GM12801 (cell line): Measurements from ENCODE around the gene LSM10.

Experiments
- TF ChIP-seq, protein P1 (sequence below): IDR thresholded peaks from one replicate; pipeline ENCODE4 v1.5.1; 2011; ENCODE audit warnings: control low read depth; ENCODE audit not compliant: insufficient read length; ENCODE audit errors: extremely low read depth

Gene LSM10

DNA sequence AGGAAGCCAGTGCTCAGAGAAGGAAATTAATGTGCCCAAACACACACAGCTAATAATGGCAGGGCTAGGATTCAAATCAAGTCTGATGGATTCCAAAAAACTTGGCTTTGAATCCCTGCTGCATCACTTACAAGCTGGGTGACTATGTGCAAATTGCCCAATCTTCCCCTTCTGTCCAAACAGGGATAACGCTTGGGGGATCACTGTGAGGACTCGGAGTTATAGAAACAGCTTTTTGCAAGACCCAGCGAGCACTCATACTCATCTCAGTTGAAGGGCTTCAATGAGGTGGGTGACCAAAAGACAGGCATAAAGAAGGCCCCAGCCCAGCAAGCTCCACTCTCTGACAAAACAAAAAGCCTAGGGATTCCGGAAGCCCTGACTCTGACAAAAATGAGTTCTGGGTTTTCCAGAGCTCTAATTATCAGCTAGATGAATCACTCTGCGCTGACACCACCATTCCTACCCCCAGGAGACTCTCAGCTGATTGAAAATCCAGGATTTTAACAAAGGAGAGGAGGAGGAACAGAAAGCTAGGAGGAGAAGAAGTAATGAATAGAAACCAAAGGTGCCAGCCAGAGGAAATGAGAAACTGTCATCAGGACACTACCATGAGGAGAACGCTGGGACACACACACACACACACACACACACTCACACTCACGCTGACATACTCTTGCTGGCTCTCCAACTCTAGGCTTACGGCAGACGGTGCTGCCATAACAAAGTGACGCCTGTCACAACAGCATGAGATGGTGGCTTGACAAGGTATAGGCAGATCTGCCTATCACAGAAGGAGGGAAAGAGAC is 10.4 kb downstream of the LSM10 start:
- TF ChIP-seq, protein P1, sequence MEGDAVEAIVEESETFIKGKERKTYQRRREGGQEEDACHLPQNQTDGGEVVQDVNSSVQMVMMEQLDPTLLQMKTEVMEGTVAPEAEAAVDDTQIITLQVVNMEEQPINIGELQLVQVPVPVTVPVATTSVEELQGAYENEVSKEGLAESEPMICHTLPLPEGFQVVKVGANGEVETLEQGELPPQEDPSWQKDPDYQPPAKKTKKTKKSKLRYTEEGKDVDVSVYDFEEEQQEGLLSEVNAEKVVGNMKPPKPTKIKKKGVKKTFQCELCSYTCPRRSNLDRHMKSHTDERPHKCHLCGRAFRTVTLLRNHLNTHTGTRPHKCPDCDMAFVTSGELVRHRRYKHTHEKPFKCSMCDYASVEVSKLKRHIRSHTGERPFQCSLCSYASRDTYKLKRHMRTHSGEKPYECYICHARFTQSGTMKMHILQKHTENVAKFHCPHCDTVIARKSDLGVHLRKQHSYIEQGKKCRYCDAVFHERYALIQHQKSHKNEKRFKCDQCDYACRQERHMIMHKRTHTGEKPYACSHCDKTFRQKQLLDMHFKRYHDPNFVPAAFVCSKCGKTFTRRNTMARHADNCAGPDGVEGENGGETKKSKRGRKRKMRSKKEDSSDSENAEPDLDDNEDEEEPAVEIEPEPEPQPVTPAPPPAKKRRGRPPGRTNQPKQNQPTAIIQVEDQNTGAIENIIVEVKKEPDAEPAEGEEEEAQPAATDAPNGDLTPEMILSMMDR = no peak

DNA sequence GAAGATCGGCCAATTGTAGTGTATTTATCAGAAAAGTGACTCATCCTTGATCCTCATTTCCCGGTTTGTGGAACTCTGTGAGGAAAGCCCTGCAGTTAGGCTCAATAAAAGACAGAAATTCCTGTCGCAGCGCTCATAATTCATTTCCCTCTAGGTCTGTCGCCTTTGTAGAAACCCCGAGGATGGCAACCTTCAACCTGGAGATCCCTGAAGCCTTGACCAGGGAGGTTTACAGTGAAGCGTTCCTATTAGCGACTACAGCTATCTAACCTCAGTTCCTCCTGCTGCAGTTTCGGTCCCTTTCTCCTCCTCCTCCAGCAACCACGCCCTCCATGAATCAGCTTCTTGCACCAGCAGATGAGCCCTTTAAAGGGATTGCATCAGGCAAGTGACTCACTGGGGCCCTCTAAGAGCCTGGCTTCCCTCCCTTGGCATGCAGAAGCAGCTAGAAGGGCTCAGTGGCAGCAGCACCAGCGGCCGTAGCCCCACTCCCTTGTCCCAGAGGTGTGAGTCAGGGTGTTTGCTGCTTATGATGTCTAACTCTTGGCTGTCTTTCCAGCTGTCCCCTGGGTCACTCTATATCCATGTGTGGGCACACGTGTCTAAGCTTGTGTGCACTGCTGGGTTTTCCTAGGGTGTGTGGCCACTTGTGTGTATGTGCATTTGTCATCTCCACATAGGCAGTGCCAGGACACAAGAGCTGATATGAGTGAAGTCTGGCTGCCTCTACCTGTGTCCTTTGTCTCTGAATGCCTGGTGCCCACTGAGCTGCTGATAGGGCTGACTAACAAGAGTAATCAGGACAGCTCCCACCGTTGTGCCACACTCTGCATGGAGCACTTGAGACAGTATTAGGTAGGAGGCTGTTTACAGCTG is 11.2 kb downstream of the LSM10 start:
- TF ChIP-seq, protein P1 = no peak

DNA sequence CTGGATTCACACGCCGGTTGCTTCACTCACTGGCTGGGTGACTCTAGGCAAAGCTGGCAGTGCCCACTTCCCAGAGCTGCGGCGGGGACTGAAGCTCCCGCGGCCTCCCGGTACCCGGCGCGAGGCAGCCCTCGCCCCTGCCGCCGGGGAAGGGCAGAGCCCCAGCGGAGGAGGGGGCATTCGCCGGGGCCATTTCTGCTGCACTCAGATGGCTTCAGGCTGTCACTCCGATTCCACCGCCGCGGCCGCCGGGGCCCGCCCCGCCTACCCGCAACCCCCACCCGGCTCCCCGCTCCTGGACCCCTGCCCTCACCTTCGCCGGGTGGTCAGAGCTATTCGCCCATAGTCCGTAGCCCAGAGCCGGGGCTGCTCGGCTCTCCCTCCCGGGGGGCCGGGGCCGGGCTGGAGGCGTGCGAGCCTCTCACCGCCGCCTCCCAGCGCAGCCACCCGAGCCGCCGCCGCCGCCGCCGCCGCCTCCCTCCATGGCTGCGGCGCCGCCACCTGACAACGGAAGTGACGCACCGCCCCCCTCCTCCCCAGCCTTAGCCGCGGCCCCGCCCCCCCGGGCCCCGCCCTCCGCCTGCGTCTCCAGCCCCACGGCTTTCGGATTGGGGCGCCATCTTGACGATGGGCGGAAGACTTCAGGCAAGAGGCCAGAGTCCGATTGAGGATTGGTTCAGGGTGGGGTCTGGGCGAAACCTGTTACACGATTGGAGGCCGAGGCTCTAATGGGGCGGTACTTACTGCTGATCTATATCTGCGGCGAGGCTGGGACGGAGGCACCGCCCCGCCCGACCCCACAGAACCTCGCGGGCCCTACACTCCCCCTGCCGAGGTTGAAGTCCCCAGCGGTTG is 12.1 kb downstream of the LSM10 start, which contains the start of gene STK40:
STK40 (minus strand) TSS at position 515 of the 855 bp plus-strand sequence. CDS start 24,592 bp downstream, outside the sequence.
- TF ChIP-seq, protein P1 = no peak

DNA sequence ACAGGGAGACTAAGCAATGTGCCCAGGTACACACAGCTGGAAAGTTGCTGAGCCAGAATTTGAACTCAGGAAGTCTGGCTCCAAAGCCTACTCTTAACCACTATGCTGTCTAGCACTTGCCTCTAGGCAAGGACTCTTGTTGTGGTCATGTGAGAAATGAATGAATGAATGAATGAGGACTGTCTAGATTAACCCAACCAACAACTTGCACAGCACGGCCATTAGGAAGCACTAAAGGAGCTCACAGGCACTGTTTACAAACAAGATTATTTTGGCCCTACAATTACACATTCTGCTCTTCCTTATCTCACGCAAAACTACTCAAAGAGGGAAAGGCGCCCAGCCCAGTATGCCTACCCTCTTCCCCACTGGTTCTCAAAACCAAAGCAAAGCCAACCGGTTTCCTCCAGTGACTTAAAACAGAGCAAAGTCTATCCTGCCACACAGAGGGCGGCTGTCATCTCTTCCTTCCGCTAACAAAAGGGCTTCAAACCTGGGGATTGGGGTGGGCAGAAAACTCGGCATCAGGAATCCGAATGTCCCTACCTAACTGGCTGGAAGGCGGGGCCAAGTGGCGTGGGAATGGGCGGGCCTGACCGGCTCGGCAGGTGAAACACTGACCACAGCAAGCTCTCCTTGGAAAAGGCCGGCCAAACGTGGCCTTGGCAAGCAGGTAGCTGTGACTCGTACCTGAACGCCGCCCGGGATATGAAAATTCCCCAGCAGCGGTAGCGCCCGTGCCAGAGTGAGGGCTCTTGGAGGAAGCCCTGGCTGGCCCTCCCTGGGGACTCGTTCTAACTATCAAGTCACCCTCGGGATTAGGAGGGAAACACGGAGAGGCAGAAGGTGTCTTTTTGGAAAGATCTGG is 12.9 kb downstream of the LSM10 start:
- TF ChIP-seq, protein P1 = no peak

DNA sequence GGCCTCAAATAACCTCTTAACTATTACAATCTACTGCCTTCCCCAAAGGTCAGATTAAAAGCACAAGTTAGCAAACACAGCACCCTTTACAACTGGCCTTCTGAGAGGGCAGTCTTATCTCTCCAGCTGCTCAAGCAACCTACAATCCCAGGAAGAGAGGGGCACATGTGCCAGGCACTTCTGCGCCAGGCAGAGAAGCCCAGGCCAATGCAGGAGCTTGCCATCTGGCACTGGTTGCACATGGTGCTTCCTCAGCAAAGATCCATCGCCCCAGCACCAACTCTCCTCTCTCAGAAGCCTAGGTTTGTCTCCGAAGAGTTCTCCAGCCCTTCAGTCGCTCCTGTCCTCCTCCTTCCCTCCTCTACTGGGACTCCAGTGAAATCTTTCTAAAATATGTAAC is 14.5 kb downstream of the LSM10 start:
- TF ChIP-seq, protein P1 = no peak

DNA sequence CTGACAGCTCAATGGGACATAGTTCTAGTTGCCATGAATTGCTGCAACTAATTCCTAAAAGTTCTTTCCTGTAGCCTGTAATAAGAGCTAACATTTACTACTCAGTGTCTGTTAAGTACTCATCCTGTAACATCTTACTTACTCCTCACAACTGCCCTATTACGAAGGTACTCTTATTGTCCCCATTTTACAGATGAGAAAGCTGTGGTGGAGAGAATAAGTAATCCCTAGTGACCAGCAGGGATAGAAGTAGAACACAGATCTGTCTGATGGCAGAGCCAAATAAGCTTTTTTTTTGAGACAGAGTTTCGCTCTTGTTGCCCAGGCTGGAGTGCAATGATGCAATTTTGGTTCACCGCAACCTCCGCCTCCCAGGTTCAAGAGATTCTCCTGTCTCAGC is 15.0 kb downstream of the LSM10 start:
- TF ChIP-seq, protein P1 = no peak
